ENCODE results near the gene GAL3ST2. TPM values are rescaled to one million over a fixed set of nuclear protein-coding genes. Genes with fewer than 3 reads are reported as not detected.

Gene GAL3ST2
- total RNA-seq, 3 donors from 2014 or later (not counting 1 experiment from before 2014, with no cell fraction given): 0.88 TPM; not detected in 2

DNA sequence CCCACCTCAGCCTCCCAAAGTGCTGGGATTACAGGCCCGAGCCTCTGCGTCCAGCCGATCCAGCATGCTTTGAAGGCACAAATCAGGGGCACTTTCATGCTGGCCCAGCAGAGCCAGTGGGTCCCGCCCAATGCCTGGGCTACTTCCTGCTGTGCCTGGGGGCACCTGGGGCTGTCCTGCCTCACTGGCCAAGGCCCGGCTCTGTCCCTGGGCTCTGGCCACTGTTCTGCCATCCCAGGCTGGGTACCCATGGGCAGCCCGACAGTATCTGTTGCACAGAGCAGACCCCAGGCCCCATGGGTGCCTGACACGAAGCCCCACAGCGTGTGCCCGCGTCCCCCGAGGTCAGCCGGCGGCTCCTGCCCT, 6.8 kb upstream of the GAL3ST2 start:
- no peaks in the 10 kb centered on the region for H3K9me3 ChIP-seq (ENCODE audit: control insufficient read depth, insufficient read depth, low read length)
- H3K4me3 Mint-ChIP-seq: no peak overlapping the region
- H3K27me3 Mint-ChIP-seq (ENCODE audit: low read depth in 2 of 2): peaks cover 8 to 20% of the 10 kb centered on the region in 2 donors
- H3K4me1 ChIP-seq (ENCODE audit: control insufficient read depth, insufficient read depth, low read length): peaks cover 9% of the 10 kb centered on the region
- no peaks in the 10 kb centered on the region for H3K36me3 ChIP-seq (ENCODE audit: control insufficient read depth, insufficient read depth, low read length)
- H3K27me3 ChIP-seq (ENCODE audit: control insufficient read depth, insufficient read depth, low read length): peaks cover 4% of the 10 kb centered on the region
- no peaks in the 10 kb centered on the region for H3K36me3 Mint-ChIP-seq
- H3K27ac ChIP-seq (ENCODE audit: low read length): no peak overlapping the region
- H3K27ac Mint-ChIP-seq: no peak overlapping the region
- no peak for ATAC-seq
- no peak for DNase-seq
- 88% methylated on average over 13 of the region's 13 CpGs for WGBS (ENCODE audit: insufficient coverage)
- H3K4me1 Mint-ChIP-seq: peaks cover 0 to 5% of the 10 kb centered on the region in 2 donors
- intact Hi-C loops (cut with micrococcal nuclease): no loop called here
- no peak overlapping the region for H3K4me3 ChIP-seq (ENCODE audit: low read length)
- TF ChIP-seq, protein P1, sequence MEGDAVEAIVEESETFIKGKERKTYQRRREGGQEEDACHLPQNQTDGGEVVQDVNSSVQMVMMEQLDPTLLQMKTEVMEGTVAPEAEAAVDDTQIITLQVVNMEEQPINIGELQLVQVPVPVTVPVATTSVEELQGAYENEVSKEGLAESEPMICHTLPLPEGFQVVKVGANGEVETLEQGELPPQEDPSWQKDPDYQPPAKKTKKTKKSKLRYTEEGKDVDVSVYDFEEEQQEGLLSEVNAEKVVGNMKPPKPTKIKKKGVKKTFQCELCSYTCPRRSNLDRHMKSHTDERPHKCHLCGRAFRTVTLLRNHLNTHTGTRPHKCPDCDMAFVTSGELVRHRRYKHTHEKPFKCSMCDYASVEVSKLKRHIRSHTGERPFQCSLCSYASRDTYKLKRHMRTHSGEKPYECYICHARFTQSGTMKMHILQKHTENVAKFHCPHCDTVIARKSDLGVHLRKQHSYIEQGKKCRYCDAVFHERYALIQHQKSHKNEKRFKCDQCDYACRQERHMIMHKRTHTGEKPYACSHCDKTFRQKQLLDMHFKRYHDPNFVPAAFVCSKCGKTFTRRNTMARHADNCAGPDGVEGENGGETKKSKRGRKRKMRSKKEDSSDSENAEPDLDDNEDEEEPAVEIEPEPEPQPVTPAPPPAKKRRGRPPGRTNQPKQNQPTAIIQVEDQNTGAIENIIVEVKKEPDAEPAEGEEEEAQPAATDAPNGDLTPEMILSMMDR (IDR thresholded peaks at IDR 0.05): no peak
- H3K9me3 Mint-ChIP-seq: no peaks in the 10 kb centered on the region

DNA sequence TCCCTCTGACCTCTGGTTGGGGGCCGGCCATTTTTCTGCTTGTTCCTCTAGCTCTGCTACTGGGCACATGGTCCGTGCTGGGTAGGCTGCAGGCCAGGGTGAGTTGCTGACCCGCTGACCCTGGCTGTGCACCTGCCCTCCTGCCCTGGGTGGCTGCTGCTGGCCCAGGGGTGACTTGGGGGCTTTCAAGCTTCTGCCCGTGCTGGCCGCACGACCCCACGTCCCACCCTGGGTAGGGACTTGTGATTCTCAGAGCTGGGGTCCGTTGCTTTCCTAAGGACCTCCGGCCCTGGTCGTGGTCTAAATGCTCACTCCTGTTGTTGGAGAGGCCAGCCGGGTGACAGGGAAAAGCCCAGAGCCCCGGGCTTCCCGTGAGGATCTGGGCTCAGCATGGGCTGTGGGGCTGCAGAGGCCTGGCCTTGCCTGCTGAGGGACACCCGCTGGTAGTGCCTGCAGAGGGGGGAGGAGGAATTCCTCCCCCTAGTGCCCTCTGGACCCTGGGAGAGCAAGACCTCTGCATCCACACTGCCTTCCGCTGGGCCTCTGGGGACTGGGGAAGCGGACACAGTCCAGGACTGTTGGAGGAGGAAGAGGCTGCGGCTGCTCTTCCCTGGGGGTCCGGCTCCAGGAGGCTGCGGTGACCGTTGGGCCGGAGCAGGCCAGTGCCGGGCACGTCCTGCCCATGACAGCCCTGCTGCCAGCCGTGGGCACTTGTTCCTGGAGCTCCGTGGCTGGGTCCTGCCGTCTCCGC, 6.3 kb upstream of the GAL3ST2 start:
- H3K27ac Mint-ChIP-seq: no peak overlapping the region
- no peak for DNase-seq
- H3K9me3 Mint-ChIP-seq: no peaks in the 10 kb centered on the region

DNA sequence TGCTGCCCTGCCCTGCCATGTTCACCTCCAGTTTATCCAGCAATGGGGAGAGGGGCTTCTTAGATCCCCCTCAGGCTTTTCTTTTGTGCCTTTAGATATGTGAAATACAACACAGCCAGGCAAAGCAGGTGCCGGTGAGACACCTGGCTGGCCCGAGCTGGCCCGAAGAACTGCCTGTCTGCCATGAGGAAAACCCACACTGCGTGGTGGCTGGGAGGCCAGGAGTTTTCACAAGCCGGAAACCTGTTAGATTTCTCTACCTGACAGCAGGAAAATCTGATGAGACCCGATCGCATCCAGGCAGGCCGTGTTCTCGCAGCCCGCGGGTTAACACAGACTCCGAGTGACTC, 5.7 kb upstream of the GAL3ST2 start:
- Histone ChIP-seq H3K4me1 (ENCODE audit: control insufficient read depth, insufficient read depth, low read length) (peaks cover 4% of the 10 kb centered on the region), H3K9me3 (ENCODE audit: control insufficient read depth, insufficient read depth, low read length) (no peaks in the 10 kb centered on the region), H3K27me3 (ENCODE audit: control insufficient read depth, insufficient read depth, low read length) (peaks cover 5% of the 10 kb centered on the region), H3K36me3 (ENCODE audit: control insufficient read depth, insufficient read depth, low read length) (no peaks in the 10 kb centered on the region), H3K27ac (ENCODE audit: low read length) (no peak overlapping the region), H3K4me3 (ENCODE audit: low read length) (no peak overlapping the region)
- no peak overlapping the region for H3K4me3 Mint-ChIP-seq
- H3K36me3 Mint-ChIP-seq: no peaks in the 10 kb centered on the region
- intact Hi-C loops (cut with micrococcal nuclease): no loop called here
- 97% methylated on average over 12 of the region's 12 CpGs for WGBS (ENCODE audit: insufficient coverage)
- H3K27me3 Mint-ChIP-seq (ENCODE audit: low read depth in 2 of 2): peaks cover 8 to 20% of the 10 kb centered on the region in 2 donors
- DNase-seq: no peak
- H3K27ac Mint-ChIP-seq: no peak overlapping the region
- peaks cover 0 to 5% of the 10 kb centered on the region in 2 donors for H3K4me1 Mint-ChIP-seq
- H3K9me3 Mint-ChIP-seq: no peaks in the 10 kb centered on the region
- ATAC-seq: no peak
- TF ChIP-seq, protein P1 (IDR thresholded peaks at IDR 0.05): no peak

More for the DNA sequence above, 6.3 kb upstream of the GAL3ST2 start:
- peaks cover 0 to 5% of the 10 kb centered on the region in 2 donors for H3K4me1 Mint-ChIP-seq
- 82% methylated on average over 27 of the region's 27 CpGs for whole genome bisulfite sequencing (ENCODE audit: insufficient coverage)
- Histone ChIP-seq H3K36me3 (ENCODE audit: control insufficient read depth, insufficient read depth, low read length) (no peaks in the 10 kb centered on the region), H3K27me3 (ENCODE audit: control insufficient read depth, insufficient read depth, low read length) (peaks cover 4% of the 10 kb centered on the region), H3K4me1 (ENCODE audit: control insufficient read depth, insufficient read depth, low read length) (peaks cover 4% of the 10 kb centered on the region), H3K27ac (ENCODE audit: low read length) (no peak overlapping the region), H3K4me3 (ENCODE audit: low read length) (no peak overlapping the region), H3K9me3 (ENCODE audit: control insufficient read depth, insufficient read depth, low read length) (no peaks in the 10 kb centered on the region)
- ATAC-seq: no peak
- intact Hi-C loops (cut with micrococcal nuclease): no loop called here
- H3K36me3 Mint-ChIP-seq: no peaks in the 10 kb centered on the region
- peaks cover 8 to 20% of the 10 kb centered on the region in 2 donors for H3K27me3 Mint-ChIP-seq (ENCODE audit: low read depth in 2 of 2)
- H3K4me3 Mint-ChIP-seq: no peak overlapping the region
- TF ChIP-seq, protein P1 (IDR thresholded peaks at IDR 0.05): no peak
